Right lobe of liver (tissue), 4 donors: ENCODE data around the gene KCNT1.

Source experiments
- CTCF ChIP-seq, 4 donors: fragments of 200-600 bp in 3 of 4; fragments of 450-650 bp in 1 of 4; IDR thresholded peaks; one replicate each; pipeline versions ENCODE4 v1.5.1 to v1.8.0; 2016 to 2022; ENCODE audit warnings: antibody characterized with exemption in 4 of 4, mild to moderate bottlenecking in 2 of 4
- POLR2A ChIP-seq: fragments of 450-650 bp; IDR thresholded peaks from one replicate; pipeline ENCODE4 v1.6.1; 2017; ENCODE audit warnings: antibody characterized with exemption, mild to moderate bottlenecking
- donor health status: DM: no; HTN: no; CAD: no.
- donor health status: DM: no; HTN: no; CAD: no.
- donor health status: DM: no; HTN: yes; CAD: no.

GRCh38 chr9:135695642-135696041 is 6.3 kb upstream of the KCNT1 start:
- TF ChIP-seq CTCF (IDR thresholded peaks at IDR 0.05): no peak
- no peak for TF ChIP-seq POLR2A
